Astrocyte of the spinal cord (primary cell): Measurements from ENCODE around the gene MT1A.
"Not testable (repeated sequence)": the region's sequence is repeated elsewhere in the genome, so short reads cannot be mapped to it uniquely, and the experiment has no call there.

Experiments
- DNase-seq: peaks from one replicate; pipeline ENCODE4 v3.0.0; 2011; ENCODE audit warnings: low read depth, low spot score
- H3K4me3 ChIP-seq: 2 replicates; pipeline ENCODE4 v1.5.1; 2011; ENCODE audit warnings: low read depth, mild to moderate bottlenecking, low read length, moderate library complexity
- in situ Hi-C: cut with HindIII; loops from 2 replicates; pipeline ENCODE4 v1.10.0; 2017; ENCODE audit warnings: low sequenced_read_pairs
- TF ChIP-seq, protein P1 (sequence below): IDR thresholded peaks from 2 replicates; pipeline ENCODE4 v1.5.1; 2012; ENCODE audit warnings: low read depth, mild to moderate bottlenecking, low read length, inconsistent platforms

Gene MT1A

DNA sequence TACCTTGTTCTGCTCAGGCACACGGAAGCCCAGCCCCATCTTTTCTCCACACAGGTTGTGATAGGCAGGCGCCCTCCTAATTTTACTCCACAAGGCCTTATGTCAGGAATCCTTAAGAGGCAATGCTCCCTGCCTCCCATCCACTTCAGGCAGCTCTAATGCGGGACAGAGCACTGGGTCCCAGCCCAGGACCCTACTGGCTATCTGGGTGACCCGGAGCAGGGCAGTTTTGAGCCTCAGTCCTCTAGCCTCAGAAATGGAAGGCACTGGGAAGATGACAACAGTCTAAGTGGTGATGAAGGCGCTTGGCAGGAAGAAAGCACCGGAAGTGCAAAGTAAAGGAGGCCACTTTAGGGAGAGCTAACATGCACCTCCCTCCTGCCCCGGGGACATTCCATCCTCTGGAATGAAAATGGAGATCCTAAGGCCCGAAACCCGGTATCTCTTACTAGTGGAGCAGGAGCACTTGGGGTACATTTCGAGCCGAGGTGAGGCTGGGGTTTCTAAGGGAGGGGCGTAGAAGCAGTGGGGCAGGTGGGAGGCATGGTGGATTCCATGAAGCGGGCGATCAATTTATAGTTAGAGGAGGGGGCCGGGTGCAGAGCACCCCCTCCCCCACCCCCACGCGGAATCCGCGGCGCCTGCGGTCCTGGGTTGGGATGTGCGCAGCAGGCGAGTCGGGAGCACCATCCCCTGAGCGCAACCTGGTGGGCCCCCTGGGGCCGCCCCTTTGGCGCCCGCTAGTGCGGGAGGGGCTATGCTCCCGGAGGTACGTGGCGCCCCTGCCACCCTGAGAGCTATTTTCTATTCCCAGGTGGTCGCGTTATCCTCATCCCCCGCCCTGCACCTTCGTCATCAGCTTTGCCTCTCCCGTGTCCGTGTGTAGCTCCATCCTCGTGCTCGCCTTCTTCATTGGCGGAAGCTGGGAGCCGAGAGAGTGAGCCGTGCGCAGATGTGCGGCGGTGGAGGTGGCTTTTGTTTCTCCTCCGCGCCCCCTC is 24.2 kb downstream of the MT1A start:
- in situ Hi-C loops = no loop called here
- DNase-seq = no peak
- TF ChIP-seq, protein P1, sequence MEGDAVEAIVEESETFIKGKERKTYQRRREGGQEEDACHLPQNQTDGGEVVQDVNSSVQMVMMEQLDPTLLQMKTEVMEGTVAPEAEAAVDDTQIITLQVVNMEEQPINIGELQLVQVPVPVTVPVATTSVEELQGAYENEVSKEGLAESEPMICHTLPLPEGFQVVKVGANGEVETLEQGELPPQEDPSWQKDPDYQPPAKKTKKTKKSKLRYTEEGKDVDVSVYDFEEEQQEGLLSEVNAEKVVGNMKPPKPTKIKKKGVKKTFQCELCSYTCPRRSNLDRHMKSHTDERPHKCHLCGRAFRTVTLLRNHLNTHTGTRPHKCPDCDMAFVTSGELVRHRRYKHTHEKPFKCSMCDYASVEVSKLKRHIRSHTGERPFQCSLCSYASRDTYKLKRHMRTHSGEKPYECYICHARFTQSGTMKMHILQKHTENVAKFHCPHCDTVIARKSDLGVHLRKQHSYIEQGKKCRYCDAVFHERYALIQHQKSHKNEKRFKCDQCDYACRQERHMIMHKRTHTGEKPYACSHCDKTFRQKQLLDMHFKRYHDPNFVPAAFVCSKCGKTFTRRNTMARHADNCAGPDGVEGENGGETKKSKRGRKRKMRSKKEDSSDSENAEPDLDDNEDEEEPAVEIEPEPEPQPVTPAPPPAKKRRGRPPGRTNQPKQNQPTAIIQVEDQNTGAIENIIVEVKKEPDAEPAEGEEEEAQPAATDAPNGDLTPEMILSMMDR = no peak
- no peak overlapping the region for H3K4me3 ChIP-seq

DNA sequence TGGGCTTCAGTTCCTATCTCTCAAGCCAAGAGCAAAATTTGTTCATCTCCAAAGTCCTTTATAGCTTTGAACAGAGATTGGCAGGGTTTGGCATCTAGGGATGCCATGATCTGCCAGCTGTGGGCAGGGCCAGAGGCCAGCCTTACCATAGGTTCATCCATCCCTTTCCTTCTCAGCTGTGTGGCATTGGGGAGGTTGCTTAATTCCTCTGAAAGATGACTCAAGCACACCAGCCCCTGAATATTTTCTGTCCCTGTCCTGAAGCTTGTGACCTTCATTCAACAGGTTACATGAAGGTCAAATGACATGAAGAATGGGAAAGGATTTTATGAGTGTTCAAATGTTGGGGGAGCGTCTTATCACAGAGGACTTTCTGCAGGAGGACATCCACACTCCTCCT is 26.0 kb downstream of the MT1A start:
- TF ChIP-seq, protein P1 = no peak
- DNase-seq = no peak
- no peak overlapping the region for H3K4me3 ChIP-seq
- in situ Hi-C loops = no loop called here

DNA sequence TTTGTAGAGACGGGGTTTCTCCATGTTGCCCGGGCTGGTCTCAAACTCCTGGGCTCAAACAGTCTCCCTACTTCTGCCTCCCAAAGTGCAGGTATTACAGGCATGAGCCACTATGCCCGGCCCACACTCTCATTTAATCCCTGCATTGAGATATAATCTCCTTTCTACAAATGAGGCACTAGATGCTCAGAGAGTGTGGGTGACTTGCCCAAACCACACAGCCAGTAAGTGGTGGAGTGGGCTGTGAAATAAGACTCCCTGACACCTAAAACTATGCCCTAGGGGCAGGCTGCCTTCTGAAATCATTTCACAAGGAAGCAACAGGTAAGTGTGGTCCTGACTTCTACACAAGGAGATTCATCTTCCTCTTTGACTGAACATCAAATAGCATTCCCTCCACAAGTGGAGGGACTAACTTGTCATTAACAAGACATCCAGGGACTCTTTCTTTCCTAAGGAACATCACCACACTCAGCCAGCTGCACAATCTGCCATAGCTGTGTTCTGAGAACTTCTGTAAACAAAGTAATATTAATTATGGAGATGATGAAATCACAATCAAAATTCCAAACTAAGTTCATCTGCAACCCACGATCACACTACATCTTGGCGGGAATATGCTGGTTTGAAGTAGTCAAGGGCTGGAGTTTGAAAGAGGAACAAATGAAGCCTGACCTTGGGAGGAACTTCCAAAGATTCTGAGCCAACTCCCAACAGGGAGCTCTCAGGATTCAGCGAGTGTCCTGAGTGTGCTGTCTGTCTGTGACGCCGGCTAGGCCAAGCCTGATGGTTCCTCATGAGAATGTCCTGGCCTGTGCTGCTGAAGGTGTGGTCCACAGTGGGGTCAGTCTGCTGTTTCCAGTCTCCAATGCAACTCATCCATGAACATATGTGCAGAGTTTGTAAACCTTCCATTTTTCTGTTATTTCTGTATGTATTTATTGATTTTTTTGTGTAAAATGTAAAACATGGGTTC is 27.1 kb downstream of the MT1A start:
- H3K4me3 ChIP-seq, in situ Hi-C loops, DNase-seq: not testable (repeated sequence)

DNA sequence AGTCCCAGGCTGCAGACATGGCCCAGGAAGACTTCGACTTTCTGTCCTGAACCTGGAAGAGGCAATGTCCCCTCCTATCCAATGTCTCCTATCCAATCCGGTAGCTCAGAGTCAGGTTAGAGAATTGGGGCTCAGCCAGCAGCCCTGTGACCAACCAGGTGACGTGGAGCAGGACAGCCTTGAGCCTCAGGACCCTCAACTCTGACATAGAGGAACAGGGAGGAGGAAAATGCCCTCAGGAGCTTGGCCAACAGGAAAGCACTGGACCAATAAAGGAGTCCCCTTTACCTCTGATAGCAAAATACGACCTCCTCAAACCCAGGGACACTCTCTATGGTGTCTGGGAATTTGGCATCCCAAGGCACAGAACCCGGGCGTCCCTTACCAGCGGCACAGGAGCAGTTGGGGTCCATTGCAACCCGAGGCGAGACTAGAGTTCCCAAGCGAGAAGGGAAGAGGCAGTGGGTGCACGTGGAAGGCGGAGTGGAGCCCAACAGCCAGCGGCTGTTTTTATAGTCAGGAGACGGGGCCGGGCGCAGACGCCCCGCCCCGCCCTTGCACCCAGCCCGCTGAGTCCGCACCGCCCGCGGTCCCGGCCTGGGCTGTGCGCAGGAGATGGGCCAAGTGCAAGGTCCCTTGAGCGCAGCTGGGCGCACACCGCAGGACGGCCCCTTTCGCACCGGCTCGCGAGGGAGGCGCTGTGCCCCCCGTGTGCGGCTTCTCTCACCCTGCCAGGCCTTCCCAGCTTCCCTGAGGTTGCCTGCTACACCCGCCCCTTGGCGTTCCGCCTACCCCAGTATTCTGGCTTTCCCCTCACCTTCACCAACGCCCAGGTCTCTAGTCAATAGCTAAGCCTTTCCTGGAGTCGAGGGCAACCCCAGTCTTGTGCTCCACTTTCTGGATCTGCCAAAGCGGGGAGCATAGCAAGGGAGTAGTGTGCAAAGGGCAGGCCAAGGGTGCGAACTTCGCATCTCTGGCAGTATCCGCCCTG is 29.4 kb downstream of the MT1A start, which contains the start of gene MT1G:
TSS of gene MT1G (minus strand) at position 485 of the 991 bp plus-strand sequence. CDS start at position 413, 72 bp downstream.
- no peak within 1 kb of the TSS for H3K4me3 ChIP-seq
- DNase-seq = peak; percentile 12

DNA sequence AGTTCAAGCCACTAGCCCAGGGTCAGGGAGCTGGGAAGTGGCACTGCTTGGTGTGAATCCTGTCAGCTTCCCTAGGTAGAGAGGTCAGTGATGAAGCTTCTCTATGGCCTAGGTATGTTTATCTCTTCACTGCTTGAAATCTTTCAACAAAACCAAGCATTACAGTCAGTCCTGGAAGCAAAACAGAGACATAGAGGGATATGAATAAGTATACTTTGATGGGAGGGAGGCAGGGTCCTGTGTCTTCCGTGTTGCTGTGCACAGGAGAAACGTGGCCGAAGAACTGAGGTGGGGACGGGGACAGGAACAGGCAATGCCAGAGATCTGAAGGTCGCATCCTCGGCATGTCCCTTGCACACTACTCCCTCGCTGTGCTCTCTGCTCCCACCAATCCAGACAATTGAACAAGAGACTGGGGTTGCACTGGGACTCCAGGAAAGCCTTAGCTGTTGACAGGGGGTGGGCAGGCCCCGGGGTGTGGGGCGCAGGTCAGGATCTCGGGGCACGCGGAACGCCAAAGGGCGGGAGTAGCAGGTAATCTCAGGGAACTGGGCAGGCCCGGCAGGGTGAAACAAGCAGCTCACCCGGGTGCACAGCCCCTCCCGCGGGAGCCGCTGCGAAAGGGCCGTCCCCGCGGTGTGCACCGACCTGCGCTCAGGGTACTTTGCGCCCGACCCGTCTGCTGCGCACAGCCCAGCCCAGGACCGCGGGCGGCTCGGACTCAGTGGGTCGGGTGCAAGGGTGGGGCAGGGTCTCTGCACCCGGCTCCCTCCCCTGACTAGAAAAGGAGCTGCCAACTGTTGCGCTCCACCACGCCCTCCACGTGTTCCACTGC is 30.8 kb downstream of the MT1A start, which contains the start of gene MT1H:
TSS of gene MT1H (plus strand) at position 810 of the 835 bp plus-strand sequence. CDS start 71 bp downstream, outside the sequence.
- H3K4me3 ChIP-seq = no peak within 1 kb of the TSS
- DNase-seq = no peak
- in situ Hi-C loops = no loop called here
- TF ChIP-seq, protein P1 = no peak

More for the DNA sequence above, 29.4 kb downstream of the MT1A start, which contains the start of gene MT1G:
- TF ChIP-seq, protein P1 = no peak
- in situ Hi-C loops = no loop called here
